Stomach (tissue), 9 donors: ENCODE measurements around the gene GRIP2. TPM values are rescaled to one million over a fixed set of nuclear protein-coding genes. Genes with fewer than 3 reads are reported as not detected.

ENCODE experiments used
- DNase-seq, 2 donors: peaks; one replicate each; pipeline versions ENCODE4 v3.0.0 to v3.0.0-alpha.2; 2013 to 2019
- H3K27ac ChIP-seq, 5 donors: fragments of 200-600 bp in 4 of 5; sonication (generic) in 4 of 5; one replicate each; pipeline ENCODE4 v1.5.1; 2013 to 2019; ENCODE audit warnings: mild to moderate bottlenecking in 1 of 5, moderate library complexity in 1 of 5
- H3K27me3 ChIP-seq, 3 donors: fragments of 200-600 bp; sonication (generic); one replicate each; pipeline ENCODE4 v1.5.1; 2017 to 2019; ENCODE audit warnings: mixed run types in 1 of 3
- H3K36me3 ChIP-seq, 4 donors: fragments of 200-600 bp; sonication (generic); 1 replicate in 3 of 4; 2 replicates in 1 of 4; pipeline ENCODE4 v1.5.1; 2016 to 2019
- H3K4me1 ChIP-seq, 4 donors: fragments of 200-600 bp; sonication (generic); one replicate each; pipeline ENCODE4 v1.5.1; 2016 to 2019
- H3K4me3 ChIP-seq, 4 donors: fragments of 200-600 bp; sonication (generic) in 3 of 4; one replicate each; pipeline ENCODE4 v1.5.1; 2016 to 2019; ENCODE audit warnings: mild to moderate bottlenecking in 1 of 4
- H3K9me3 ChIP-seq, 4 donors: fragments of 200-600 bp; sonication (generic); one replicate each; pipeline ENCODE4 v1.5.1; 2016 to 2019
- EP300 ChIP-seq: sonication (generic); formaldehyde crosslinking; IDR thresholded peaks from one replicate; pipeline ENCODE4 v1.6.1; 2017; ENCODE audit warnings: antibody characterized with exemption
- POLR2A ChIP-seq, 4 donors: fragments of 450-650 bp; IDR thresholded peaks; one replicate each; pipeline ENCODE4 v1.6.1; 2016; ENCODE audit warnings: antibody characterized with exemption in 4 of 4, control low read depth in 2 of 4, mild to moderate bottlenecking in 1 of 4, moderate library complexity in 1 of 4
- POLR2AphosphoS5 ChIP-seq, 3 donors: sonication (generic); formaldehyde crosslinking; IDR thresholded peaks; one replicate each; pipeline ENCODE4 v1.6.1; 2016; ENCODE audit warnings: antibody characterized with exemption in 3 of 3
- WGBS, 5 donors: extraction: QIAGEN DNeasy Blood & Tissue Kit in 3 of 5; methylation state at CpG; one replicate each; pipeline versions ENCODE4 v1.1.5 to v1.1.7; 2013 to 2018; 5-methylcytosine and 5-hydroxymethylcytosine counted together
- intact Hi-C: fragments of 100-400 bp; cut with DNase I; formaldehyde crosslinking; loops from one replicate; pipeline ENCODE4 v1.15.1; 2023; ENCODE audit warnings: low total_unique reads
- polyA plus RNA-seq, 3 donors: library from polyadenylated mRNA; stranded (reverse); fragments of 200-250 nt; gene quantifications; one replicate each; pipeline ENCODE4 v1.2.3, GENCODE V29; 2013
- total RNA-seq, 5 donors: library from RNA; depleted of rRNA; stranded (reverse); fragments of >200 nt; gene quantifications; one replicate each; pipeline versions ENCODE4 v1.1.0 to v1.2.3, GENCODE V29; 2014 to 2016
- TF ChIP-seq, protein P1 (sequence below), 7 experiments: fragments of 450-650 bp in 4 of 7; fragments of 200-600 bp in 3 of 7; sonication (generic) in 3 of 7; IDR thresholded peaks; one replicate each; pipeline ENCODE4 v1.5.1; 2016 to 2019; ENCODE audit warnings: antibody characterized with exemption in 7 of 7, control low read depth in 2 of 7, mild to moderate bottlenecking in 1 of 7
- donor health status: healthy with polysubstance abuse.
- donor health status: Bipolar disorder and iron deficiency.
- donor health status: healthy.

The GRIP2 gene
- total and polyA plus RNA-seq, 8 donors: 0.58 to 33.8 (median 2.8) TPM

DNA sequence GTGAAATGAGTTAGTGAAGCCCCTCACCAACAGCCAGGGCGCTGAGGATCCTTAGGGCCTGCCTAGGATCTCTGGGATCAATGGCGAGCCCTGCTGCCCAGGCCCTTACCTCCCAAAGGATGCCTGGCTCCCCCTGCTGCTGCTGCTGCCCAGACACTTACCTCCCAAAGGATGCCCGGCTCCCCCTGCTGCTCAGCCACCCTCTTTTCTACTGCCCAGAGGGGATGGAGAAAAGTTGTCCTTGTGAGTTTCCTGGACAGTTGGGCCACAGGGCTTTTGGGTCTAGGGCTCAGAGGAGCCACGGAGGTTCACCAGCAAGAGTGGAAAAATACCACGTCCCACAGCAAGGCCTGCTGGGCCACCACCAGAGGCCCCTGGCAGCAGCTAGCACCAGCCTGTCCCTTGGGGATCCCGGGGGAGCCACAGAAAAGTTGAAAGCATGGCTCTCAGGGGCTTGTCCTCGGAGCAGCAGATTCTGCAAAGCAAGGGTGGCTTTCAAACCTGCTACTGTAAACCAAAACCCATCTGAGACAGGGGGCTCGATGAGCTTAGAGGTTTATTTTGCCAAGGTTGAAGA lies 78.3 kb downstream of the GRIP2 start:
- H3K27me3 ChIP-seq: no peaks in the 10 kb centered on the region
- 63 to 80% (median 72%) methylated on average over 7 to 8 of the region's 8 CpGs for WGBS, 5 donors
- H3K27ac ChIP-seq: peak overlapping the region in 3 of 5 donors; percentile 64 to 83 (median 82)
- no peaks in the 10 kb centered on the region for H3K9me3 ChIP-seq
- TF ChIP-seq POLR2A (IDR thresholded peaks at IDR 0.05): no peak
- no peak for TF ChIP-seq EP300
- TF ChIP-seq POLR2AphosphoS5 (IDR thresholded peaks at IDR 0.05): no peak
- TF ChIP-seq, protein P1, sequence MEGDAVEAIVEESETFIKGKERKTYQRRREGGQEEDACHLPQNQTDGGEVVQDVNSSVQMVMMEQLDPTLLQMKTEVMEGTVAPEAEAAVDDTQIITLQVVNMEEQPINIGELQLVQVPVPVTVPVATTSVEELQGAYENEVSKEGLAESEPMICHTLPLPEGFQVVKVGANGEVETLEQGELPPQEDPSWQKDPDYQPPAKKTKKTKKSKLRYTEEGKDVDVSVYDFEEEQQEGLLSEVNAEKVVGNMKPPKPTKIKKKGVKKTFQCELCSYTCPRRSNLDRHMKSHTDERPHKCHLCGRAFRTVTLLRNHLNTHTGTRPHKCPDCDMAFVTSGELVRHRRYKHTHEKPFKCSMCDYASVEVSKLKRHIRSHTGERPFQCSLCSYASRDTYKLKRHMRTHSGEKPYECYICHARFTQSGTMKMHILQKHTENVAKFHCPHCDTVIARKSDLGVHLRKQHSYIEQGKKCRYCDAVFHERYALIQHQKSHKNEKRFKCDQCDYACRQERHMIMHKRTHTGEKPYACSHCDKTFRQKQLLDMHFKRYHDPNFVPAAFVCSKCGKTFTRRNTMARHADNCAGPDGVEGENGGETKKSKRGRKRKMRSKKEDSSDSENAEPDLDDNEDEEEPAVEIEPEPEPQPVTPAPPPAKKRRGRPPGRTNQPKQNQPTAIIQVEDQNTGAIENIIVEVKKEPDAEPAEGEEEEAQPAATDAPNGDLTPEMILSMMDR (IDR thresholded peaks at IDR 0.05): peak in 5 of 7 experiments; percentile 31 to 73 (median 48)
- peaks cover 26 to 49% (median 38%) of the 10 kb centered on the region in 4 donors for H3K4me1 ChIP-seq
- H3K36me3 ChIP-seq: peaks cover 22 to 93% (median 56%) of the 10 kb centered on the region in 4 donors
- peak; percentile 57 to 86 for DNase-seq
- intact Hi-C loops: no loop called here
- H3K4me3 ChIP-seq: no peak overlapping the region

DNA sequence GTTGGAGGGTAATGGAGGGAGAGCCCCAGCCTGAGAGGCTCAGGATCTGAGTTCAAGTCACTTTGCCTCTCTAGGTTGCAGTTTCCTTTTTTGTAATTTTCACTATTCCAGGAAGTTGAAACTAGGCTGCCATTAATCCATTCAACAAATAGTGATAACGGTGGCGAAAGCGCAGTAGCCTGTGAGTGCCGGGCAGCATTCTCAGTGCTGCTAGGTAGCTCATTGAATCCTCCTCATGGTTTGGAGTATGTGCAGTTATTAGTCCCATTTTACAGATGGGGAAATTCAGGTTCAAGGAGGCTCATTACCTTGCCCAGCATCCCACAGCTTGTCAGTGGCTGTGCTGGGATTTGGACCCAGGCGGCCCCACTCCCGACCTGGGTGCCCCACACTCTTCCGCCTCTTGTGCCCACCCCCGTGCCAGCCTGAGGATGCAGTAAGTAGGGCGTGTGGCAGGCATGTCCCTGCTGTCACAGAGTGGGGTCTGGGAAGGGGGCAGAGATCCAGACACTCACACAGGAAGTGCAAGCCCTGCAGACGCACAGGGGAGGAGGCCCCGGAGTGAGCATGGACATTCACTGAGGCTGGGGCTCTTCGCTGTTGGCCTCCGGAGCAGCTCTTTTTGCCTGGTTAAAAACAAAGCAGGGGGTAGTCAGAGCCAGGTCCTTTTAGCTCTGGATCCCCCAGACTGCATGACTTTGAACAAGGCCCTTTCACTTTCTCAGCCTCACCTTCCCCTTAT lies 79.0 kb downstream of the GRIP2 start:
- TF ChIP-seq, protein P1 (IDR thresholded peaks at IDR 0.05): no peak
- TF ChIP-seq POLR2AphosphoS5 (IDR thresholded peaks at IDR 0.05) (no peak), POLR2A (IDR thresholded peaks at IDR 0.05) (no peak), EP300 (no peak)
- peak overlapping the region; percentile 50 to 83 (median 70) for H3K27ac ChIP-seq
- WGBS, 5 donors: 61 to 77% (median 62%) methylated on average over 8 to 13 of the region's 13 CpGs
- no peak overlapping the region for H3K4me3 ChIP-seq
- H3K36me3 ChIP-seq: peaks cover 15 to 90% (median 52%) of the 10 kb centered on the region in 4 donors
- DNase-seq: peak in 1 of 2 donors; percentile 56
- H3K4me1 ChIP-seq: peaks cover 26 to 53% (median 41%) of the 10 kb centered on the region in 4 donors
- H3K9me3 ChIP-seq: no peaks in the 10 kb centered on the region
- no peaks in the 10 kb centered on the region for H3K27me3 ChIP-seq
- intact Hi-C loops: no loop called here

GRCh38 chr3:14460342-14461005 lies 79.7 kb downstream of the GRIP2 start:
- Histone ChIP-seq H3K4me3 (no peak overlapping the region), H3K36me3 (peaks cover 13 to 85% (median 47%) of the 10 kb centered on the region in 4 donors), H3K27ac (peak overlapping the region; percentile 50 to 83 (median 70)), H3K27me3 (no peaks in the 10 kb centered on the region), H3K9me3 (no peaks in the 10 kb centered on the region), H3K4me1 (peaks cover 26 to 60% (median 47%) of the 10 kb centered on the region in 4 donors)
- intact Hi-C loops: no loop called here
- 22 to 35% (median 27%) methylated on average over 8 to 9 of the region's 9 CpGs for WGBS, 5 donors
- peak; percentile 61 to 88 for DNase-seq
- TF ChIP-seq EP300 (no peak), POLR2AphosphoS5 (IDR thresholded peaks at IDR 0.05) (peak; percentile 38 to 81 (median 69))

DNA sequence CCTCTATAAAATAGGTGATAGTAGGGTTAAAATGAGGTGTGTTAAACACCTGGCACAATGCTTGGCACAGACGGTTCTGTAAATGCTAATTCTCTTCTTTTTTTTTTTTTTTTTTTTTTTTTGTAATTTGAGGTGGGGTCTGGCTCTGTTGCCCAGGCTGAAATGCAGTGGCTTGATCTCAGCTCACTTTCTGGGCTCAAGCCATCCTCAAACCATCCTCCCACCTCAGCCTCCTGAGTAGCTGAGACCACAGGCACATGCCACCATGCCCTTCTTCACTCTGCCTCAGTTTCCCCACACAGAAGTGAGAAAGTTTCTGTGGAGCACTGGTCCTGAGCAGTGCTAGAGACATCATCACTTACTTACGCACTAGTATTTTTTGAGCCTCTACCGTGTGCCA lies 80.4 kb downstream of the GRIP2 start:
- TF ChIP-seq POLR2AphosphoS5 (IDR thresholded peaks at IDR 0.05) (no peak), EP300 (no peak), POLR2A (IDR thresholded peaks at IDR 0.05) (no peak)
- TF ChIP-seq, protein P1 (IDR thresholded peaks at IDR 0.05): no peak
- Histone ChIP-seq H3K27ac (peak overlapping the region in 4 of 5 donors; percentile 64 to 83 (median 76)), H3K4me3 (no peak overlapping the region), H3K27me3 (no peaks in the 10 kb centered on the region), H3K36me3 (peaks cover 9 to 85% (median 40%) of the 10 kb centered on the region in 4 donors), H3K9me3 (no peaks in the 10 kb centered on the region), H3K4me1 (peaks cover 33 to 67% (median 53%) of the 10 kb centered on the region in 4 donors)
- intact Hi-C loops: loop anchor here (10.0 kb wide), 1 partner anchor 55 kb away; the partner anchor contains the start of gene SLC6A6
- 33 to 72% (median 62%) methylated on average over 3 of the region's 3 CpGs for WGBS, 5 donors
- DNase-seq: no peak
